ENCODE results near the gene SLC22A15. TPM values are rescaled to one million over a fixed set of nuclear protein-coding genes. Genes with fewer than 3 reads are reported as not detected.

The SLC22A15 gene
- total and polyA plus RNA-seq, 2 experiments from 2014 or later, result 6.3 to 15.0 TPM

DNA sequence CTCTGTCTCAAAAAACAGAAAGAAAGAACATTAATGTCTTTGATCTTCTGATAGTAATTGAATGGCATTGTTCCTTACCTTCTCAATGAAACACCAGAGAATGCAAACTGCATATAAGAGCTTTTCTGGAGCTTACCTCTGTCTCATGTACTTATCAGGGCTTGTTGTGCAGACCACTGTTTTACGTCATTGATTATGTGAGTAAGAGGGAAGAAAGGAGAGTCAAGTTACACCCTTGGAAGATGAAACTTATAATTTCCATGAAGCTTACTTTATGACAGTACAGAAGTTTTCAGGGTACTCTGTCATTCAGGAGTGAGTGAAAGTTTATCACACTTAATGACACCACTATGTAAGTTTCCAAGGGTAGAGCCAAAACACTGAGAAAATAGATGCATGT, 85.9 kb downstream of the SLC22A15 start:
- in situ Hi-C loops (cut with MboI), result no loop called here
- Histone ChIP-seq H3K27me3 (replicated peaks; ENCODE audit: insufficient read depth) (no peaks in the 10 kb centered on the region), H3K9me2 (ENCODE audit: insufficient read depth) (no peaks in the 10 kb centered on the region), H3K4me3 (no peak overlapping the region), H3F3A (ENCODE audit: insufficient read depth) (peaks cover 46% of the 10 kb centered on the region), H4K20me1 (ENCODE audit: insufficient read depth) (no peaks in the 10 kb centered on the region), H3K4me2 (ENCODE audit: unreplicated experiment) (no peak overlapping the region), H3K36me3 (ENCODE audit: low read depth) (peaks cover 4% of the 10 kb centered on the region; the same call in 1 of the 2 replicates), H3K79me2 (ENCODE audit: insufficient read depth) (no peaks in the 10 kb centered on the region), H3K9me3 (ENCODE audit: low read depth) (no peaks in the 10 kb centered on the region), H2AFZ (no peak overlapping the region), H3K4me1 (ENCODE audit: insufficient read depth) (peaks cover 18% of the 10 kb centered on the region), H3K9ac (no peak overlapping the region), H3K27ac (no peak overlapping the region)
- TF ChIP-seq EZH2phosphoT487 (IDR thresholded peaks at IDR 0.05; ENCODE audit: insufficient read depth, low read depth) (no peak), EZH2 (IDR thresholded peaks at IDR 0.05; ENCODE audit: insufficient read depth, poor library complexity, severe bottlenecking) (no peak)
- WGBS, 2 experiments (ENCODE audit: low coverage in 1 of 2, low lambda C conversion rate in 2 of 2, missing lambda C conversion rate in 2 of 2), result 58 to 74% methylated on average over 1 of the region's 1 CpG
- DNase-seq, result peak; percentile 12

DNA sequence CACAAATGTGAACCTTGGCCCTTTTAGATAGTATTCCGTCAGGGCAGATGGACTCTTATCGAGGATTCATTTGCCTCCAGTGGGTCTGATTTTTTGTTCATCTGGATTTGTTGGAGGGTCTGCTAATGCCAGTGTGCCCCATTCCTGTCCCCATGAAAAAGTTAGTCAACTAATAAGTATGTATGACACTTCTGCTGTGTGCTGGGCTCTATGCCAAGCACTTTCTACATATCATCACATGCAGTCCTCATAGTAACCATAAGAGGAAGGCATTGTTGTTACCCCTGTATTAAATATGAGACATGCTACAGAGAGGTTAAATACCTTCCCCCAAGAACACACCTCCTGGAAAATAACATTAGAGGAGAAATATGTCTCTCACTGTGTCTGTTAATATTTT, 88.3 kb downstream of the SLC22A15 start:
- Histone ChIP-seq H3K27ac (0 out of 2 replicates have a peak overlapping the region, but pooled peaks have one; percentile 15), H3K4me3 (no peak overlapping the region), H3K4me1 (ENCODE audit: insufficient read depth) (peaks cover 33% of the 10 kb centered on the region), H3K9ac (no peak overlapping the region), H3K79me2 (ENCODE audit: insufficient read depth) (no peaks in the 10 kb centered on the region), H3K27me3 (replicated peaks; ENCODE audit: insufficient read depth) (no peaks in the 10 kb centered on the region), H3K9me3 (ENCODE audit: low read depth) (no peaks in the 10 kb centered on the region), H2AFZ (no peak overlapping the region), H3K9me2 (ENCODE audit: insufficient read depth) (no peaks in the 10 kb centered on the region), H4K20me1 (ENCODE audit: insufficient read depth) (no peaks in the 10 kb centered on the region), H3K36me3 (ENCODE audit: low read depth) (peaks cover 19% of the 10 kb centered on the region), H3K4me2 (ENCODE audit: unreplicated experiment) (no peak overlapping the region), H3F3A (ENCODE audit: insufficient read depth) (peaks cover 53% of the 10 kb centered on the region)
- no peak for TF ChIP-seq EZH2phosphoT487 (IDR thresholded peaks at IDR 0.05; ENCODE audit: insufficient read depth, low read depth)
- no peak for TF ChIP-seq EZH2 (IDR thresholded peaks at IDR 0.05; ENCODE audit: insufficient read depth, poor library complexity, severe bottlenecking)
- in situ Hi-C loops (cut with MboI), result no loop called here
- 75 to 81% methylated on average over 2 of the region's 2 CpGs for WGBS, 2 experiments (ENCODE audit: low coverage in 1 of 2, low lambda C conversion rate in 2 of 2, missing lambda C conversion rate in 2 of 2)
- DNase-seq, result peak; percentile 66

DNA sequence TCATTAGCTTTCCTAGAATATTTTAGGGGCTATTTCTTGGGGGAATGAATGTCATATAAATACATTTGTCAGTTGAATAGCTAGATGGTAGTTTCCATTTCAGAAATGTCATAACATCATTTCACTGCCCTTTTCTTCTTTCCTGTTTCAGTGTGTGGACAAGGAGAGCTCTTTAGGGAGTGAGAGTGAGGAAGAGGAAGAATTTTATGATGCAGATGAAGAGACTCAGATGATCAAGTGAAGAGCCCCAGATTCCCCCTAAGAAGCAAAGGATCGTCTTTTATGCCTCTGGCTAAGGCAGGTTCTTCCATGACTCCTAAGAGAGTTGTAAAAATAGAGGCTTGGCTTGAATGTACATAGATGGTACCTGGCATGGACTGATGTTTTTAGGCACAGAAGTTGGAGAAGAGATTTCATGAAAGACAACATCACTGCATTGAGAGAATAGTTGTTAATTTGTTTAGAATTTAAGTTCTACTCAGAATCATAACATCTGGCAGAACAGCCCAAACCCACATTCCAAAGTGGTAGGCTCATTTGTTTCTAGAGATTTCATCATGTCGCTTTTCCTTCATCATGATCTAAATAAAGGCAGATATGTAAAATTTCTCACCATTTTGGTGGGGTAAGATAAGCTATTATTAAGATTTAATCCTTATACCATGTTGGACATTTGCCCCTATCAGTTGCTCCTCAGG, 90.7 kb downstream of the SLC22A15 start:
- Histone ChIP-seq H3K9ac (peak overlapping the region; percentile 81), H3K27ac (peak overlapping the region; percentile 99)
- peak; percentile 83 for DNase-seq

DNA sequence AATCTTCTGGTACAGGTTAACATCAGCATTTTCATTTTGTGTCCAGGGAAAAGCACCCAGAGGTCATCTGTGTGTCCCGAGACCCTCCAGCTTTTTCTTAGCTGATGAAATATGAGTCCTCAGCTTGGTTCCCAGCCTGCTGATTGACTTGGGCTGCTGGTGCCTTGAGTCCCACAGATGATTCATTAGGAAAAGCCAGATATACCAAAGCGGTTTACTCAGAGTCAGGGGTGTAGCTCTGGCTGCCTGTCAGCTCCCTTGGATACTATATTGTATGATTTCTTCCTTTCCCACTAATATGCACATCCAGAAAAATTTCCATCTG, 91.2 kb downstream of the SLC22A15 start:
- H4K20me1 ChIP-seq (ENCODE audit: insufficient read depth), result no peaks in the 10 kb centered on the region
- H3F3A ChIP-seq (ENCODE audit: insufficient read depth), result peaks cover 41% of the 10 kb centered on the region
- peak; percentile 92 for DNase-seq
- peak overlapping the region; percentile 67 for H3K4me2 ChIP-seq (ENCODE audit: unreplicated experiment)
- no peaks in the 10 kb centered on the region for H3K79me2 ChIP-seq (ENCODE audit: insufficient read depth)
- H3K9me2 ChIP-seq (ENCODE audit: insufficient read depth), result no peaks in the 10 kb centered on the region
- peak overlapping the region; percentile 19 for H3K4me3 ChIP-seq
- in situ Hi-C loops (cut with MboI), result no loop called here
- peak overlapping the region; percentile 99 for H3K27ac ChIP-seq
- WGBS, 2 experiments (ENCODE audit: low coverage in 1 of 2, low lambda C conversion rate in 2 of 2, missing lambda C conversion rate in 2 of 2), result 0 to 2% methylated on average over 2 of the region's 2 CpGs
- peak overlapping the region; percentile 81 for H3K9ac ChIP-seq
- peaks cover 40% of the 10 kb centered on the region for H3K36me3 ChIP-seq (ENCODE audit: low read depth)
- TF ChIP-seq EZH2phosphoT487 (IDR thresholded peaks at IDR 0.05; ENCODE audit: insufficient read depth, low read depth), result no peak
- no peak for TF ChIP-seq EZH2 (IDR thresholded peaks at IDR 0.05; ENCODE audit: insufficient read depth, poor library complexity, severe bottlenecking)
- H3K27me3 ChIP-seq (replicated peaks; ENCODE audit: insufficient read depth), result no peaks in the 10 kb centered on the region
- peaks cover 33% of the 10 kb centered on the region for H3K4me1 ChIP-seq (ENCODE audit: insufficient read depth)
- no peaks in the 10 kb centered on the region for H3K9me3 ChIP-seq (ENCODE audit: low read depth)
- peak overlapping the region; percentile 39; the same call in 1 of the 2 replicates for H2AFZ ChIP-seq

More for the DNA sequence above, 90.7 kb downstream of the SLC22A15 start:
- H2AFZ ChIP-seq, result peak overlapping the region; percentile 39; the same call in 1 of the 2 replicates
- no peaks in the 10 kb centered on the region for H3K9me3 ChIP-seq (ENCODE audit: low read depth)
- H3K9me2 ChIP-seq (ENCODE audit: insufficient read depth), result no peaks in the 10 kb centered on the region
- H3K4me3 ChIP-seq, result peak overlapping the region; percentile 19
- peaks cover 33% of the 10 kb centered on the region for H3K4me1 ChIP-seq (ENCODE audit: insufficient read depth)
- no peaks in the 10 kb centered on the region for H4K20me1 ChIP-seq (ENCODE audit: insufficient read depth)
- TF ChIP-seq EZH2 (IDR thresholded peaks at IDR 0.05; ENCODE audit: insufficient read depth, poor library complexity, severe bottlenecking), result no peak
- TF ChIP-seq EZH2phosphoT487 (IDR thresholded peaks at IDR 0.05; ENCODE audit: insufficient read depth, low read depth), result no peak
- 14 to 25% methylated on average over 2 of the region's 2 CpGs for WGBS, 2 experiments (ENCODE audit: low coverage in 1 of 2, low lambda C conversion rate in 2 of 2, missing lambda C conversion rate in 2 of 2)
- H3K79me2 ChIP-seq (ENCODE audit: insufficient read depth), result no peaks in the 10 kb centered on the region
- H3K36me3 ChIP-seq (ENCODE audit: low read depth), result peaks cover 35% of the 10 kb centered on the region
- H3F3A ChIP-seq (ENCODE audit: insufficient read depth), result peaks cover 41% of the 10 kb centered on the region
- in situ Hi-C loops (cut with MboI), result no loop called here
- H3K4me2 ChIP-seq (ENCODE audit: unreplicated experiment), result peak overlapping the region; percentile 67
- H3K27me3 ChIP-seq (replicated peaks; ENCODE audit: insufficient read depth), result no peaks in the 10 kb centered on the region

All from GM23248 (cell line).